Aorta (tissue), 5 donors: Measurements from ENCODE around the gene SEPTIN6. TPM values are rescaled to one million over a fixed set of nuclear protein-coding genes. Genes with fewer than 3 reads are reported as not detected.
A peak's percentile ranks its signal among the peaks of the same experiment; 100 is the strongest.

Experiments
- ATAC-seq: fragments of 200-7000 bp; cut with Tn5 transposase; one replicate; pipeline ENCODE4 v1.9.1; 2022; ENCODE audit warnings: moderate library complexity; ENCODE audit not compliant: low FRiP score
- DNase-seq, 2 donors: peaks; one replicate each; pipeline ENCODE4 v3.0.0-alpha.2; 2020
- H3K27ac ChIP-seq, 2 donors: one replicate each; pipeline ENCODE4 v1.5.1; 2013; ENCODE audit warnings: low read length in 2 of 2, mild to moderate bottlenecking in 2 of 2, moderate library complexity in 2 of 2, control low read depth in 1 of 2, inconsistent platforms in 1 of 2, low read depth in 1 of 2
- H3K27me3 ChIP-seq, 2 donors: one replicate each; pipeline ENCODE4 v1.6.1; 2013; ENCODE audit warnings: control low read depth in 1 of 2, low read length in 1 of 2, mild to moderate bottlenecking in 1 of 2, moderate library complexity in 1 of 2; ENCODE audit not compliant: insufficient read depth in 2 of 2, control insufficient read depth in 1 of 2
- H3K36me3 ChIP-seq, 2 donors: one replicate each; pipeline ENCODE4 v1.6.1; 2013; ENCODE audit warnings: control low read depth in 1 of 2, low read length in 1 of 2, mild to moderate bottlenecking in 1 of 2; ENCODE audit not compliant: insufficient read depth in 2 of 2, control insufficient read depth in 1 of 2
- H3K4me1 ChIP-seq, 2 donors: one replicate each; pipeline ENCODE4 v1.6.1; 2013; ENCODE audit warnings: low read length in 2 of 2, control low read depth in 1 of 2, mild to moderate bottlenecking in 1 of 2, moderate library complexity in 1 of 2; ENCODE audit not compliant: insufficient read depth in 2 of 2, control insufficient read depth in 1 of 2
- H3K4me3 ChIP-seq, 2 donors: one replicate each; pipeline ENCODE4 v1.5.1; 2013; ENCODE audit warnings: low read length in 2 of 2, control low read depth in 1 of 2, mild to moderate bottlenecking in 1 of 2
- H3K9me3 ChIP-seq: one replicate; pipeline ENCODE4 v1.6.1; 2013; ENCODE audit warnings: mild to moderate bottlenecking, low read length; ENCODE audit not compliant: control insufficient read depth
- WGBS, 2 donors: extraction: QIAGEN DNeasy Blood & Tissue Kit; methylation state at CpG; one replicate each; pipeline ENCODE4 v1.1.7; 2013; 5-methylcytosine and 5-hydroxymethylcytosine counted together
- intact Hi-C, 2 donors: fragments of 100-400 bp; cut with DNase I; formaldehyde crosslinking; loops; one replicate each; pipeline versions ENCODE4 v1.14.2 to v1.15.0; 2022
- long read RNA-seq, 2 donors: library from polyadenylated mRNA; unstranded; transcript quantifications; one replicate each; pipeline ENCODE4 v2.0.0, GENCODE V29; 2020 to 2021
- polyA plus RNA-seq, 2 donors: library from polyadenylated mRNA; stranded (reverse); fragments of 200-250 nt; gene quantifications; one replicate each; pipeline ENCODE4 v1.2.3, GENCODE V29; 2013
- total RNA-seq, 2 donors: library from RNA; stranded (reverse); fragmentation: NEBNext Ultra II Directional; extraction: Animal tissue kit (Norgen Biotek cat#: 25700); gene quantifications; one replicate each; pipeline ENCODE4 v1.2.1, GENCODE V29; 2021
- donor health status: healthy with polysubstance abuse.
- donor health status: Bipolar disorder and iron deficiency.
- donor health status: DM: no; HTN: no; CAD: no.
- donor health status: DM: no; HTN: no; CAD: no.
- donor health status: DM: yes; HTN: yes; CAD: no.

SEPTIN6 gene
- total RNA-seq (10 to 100 TPM; 19.0 to 23.7 TPM), polyA plus RNA-seq (1 to 10 TPM; 4.5 to 6.4 TPM)
- long read RNA-seq, donor 1, full-length matches to known transcripts = 136 of 181 reads
- long read RNA-seq, donor 1, partial matches to known transcripts = 30 of 181 reads
- long read RNA-seq, donor 1, other reads (novel, unspliced or antisense) = 15 of 181 reads
- long read RNA-seq, donor 2, full-length matches to known transcripts = 13 of 25 reads
- long read RNA-seq, donor 2, partial matches to known transcripts = 5 of 25 reads
- long read RNA-seq, donor 2, other reads (novel, unspliced or antisense) = 7 of 25 reads

DNA sequence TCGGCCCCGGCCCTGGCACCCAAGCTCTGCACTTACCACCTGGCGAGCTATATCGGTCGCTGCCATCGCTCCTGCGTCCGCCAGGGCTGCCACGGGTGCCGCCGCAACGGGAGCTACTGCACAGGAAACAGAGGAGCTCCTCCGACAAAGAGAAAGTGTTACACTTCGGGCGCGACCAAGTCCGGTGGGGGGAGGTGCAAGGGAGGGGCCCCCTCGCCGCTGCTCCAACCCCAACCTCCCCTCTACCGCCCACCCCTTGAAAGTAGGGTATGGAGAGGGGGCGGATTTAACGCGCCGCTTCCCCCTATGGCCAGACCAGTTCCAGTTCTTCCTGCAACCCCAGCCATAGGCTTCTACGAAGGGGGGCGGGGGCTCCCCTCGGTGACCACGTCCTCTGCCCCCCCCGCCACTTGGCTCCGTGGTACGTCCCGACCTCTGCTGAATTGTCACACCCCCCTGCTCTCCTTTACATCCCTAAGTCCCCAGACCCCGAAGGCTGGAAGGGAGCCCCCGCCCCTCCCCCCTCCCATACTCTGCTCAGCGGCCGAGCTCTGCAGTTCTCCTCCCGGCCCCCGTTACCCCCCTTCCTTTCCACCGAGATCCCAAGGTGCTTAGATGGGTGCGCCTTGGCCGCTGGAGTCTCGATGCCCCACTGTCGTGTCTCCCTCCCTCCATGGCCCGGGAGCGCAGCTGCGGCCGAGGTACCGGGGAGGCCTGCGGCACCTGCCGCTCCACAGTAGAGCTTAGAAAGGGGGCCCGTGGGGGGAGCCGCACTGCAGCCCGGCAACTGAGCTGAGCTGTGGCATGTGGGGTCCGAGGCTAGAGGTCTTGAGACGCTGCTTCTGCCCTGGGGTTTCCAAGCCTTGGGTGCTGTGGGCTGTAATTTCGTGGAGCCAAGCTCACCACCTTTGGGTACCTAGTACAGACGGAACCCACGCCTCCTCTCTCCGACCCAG lies at the start of gene SEPTIN6:
Gene SEPTIN6, minus strand, starts transcription at position 129 of the 956 bp plus-strand sequence. Its CDS starts 63 bp downstream, at position 66.
- H3K9me3 ChIP-seq = no peaks in the 10 kb centered on the region
- ATAC-seq = peak; percentile 77
- H3K27me3 ChIP-seq = peaks cover 0 to 2% of the 10 kb centered on the region in 2 donors
- H3K36me3 ChIP-seq = no peaks in the 10 kb centered on the region
- DNase-seq = peak; percentile 83 to 85
- WGBS, 2 donors = 5 to 40% methylated on average over 56 to 59 of the region's 59 CpGs
- H3K4me1 ChIP-seq = no peaks in the 10 kb centered on the region
- peak within 1 kb of the TSS; percentile 54 to 91 for H3K4me3 ChIP-seq
- no peak within 1 kb of the TSS for H3K27ac ChIP-seq
- intact Hi-C loops = no loop called here

DNA sequence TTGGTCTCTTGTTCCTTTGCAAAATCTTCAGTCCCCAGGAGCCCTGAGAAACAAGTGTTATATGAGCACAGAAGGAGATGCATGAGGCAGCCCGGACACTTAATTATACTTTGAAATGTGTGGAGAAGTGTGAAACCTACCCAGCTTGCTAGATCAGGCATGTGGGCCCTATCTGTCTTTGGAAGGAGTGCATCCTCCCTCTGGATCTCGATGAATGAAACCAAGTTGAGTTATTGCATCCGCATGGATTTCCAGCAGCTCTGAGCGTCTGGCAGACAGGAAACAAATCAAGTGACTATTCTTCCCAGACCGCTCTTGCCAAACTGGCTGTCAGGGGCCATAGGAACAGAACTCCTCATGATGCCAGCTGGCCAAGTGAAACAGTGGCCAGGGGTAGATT lies 45.8 kb upstream of the SEPTIN6 start:
- intact Hi-C loops = no loop called here
- WGBS, 2 donors = 66 to 67% methylated on average over 5 of the region's 5 CpGs

DNA sequence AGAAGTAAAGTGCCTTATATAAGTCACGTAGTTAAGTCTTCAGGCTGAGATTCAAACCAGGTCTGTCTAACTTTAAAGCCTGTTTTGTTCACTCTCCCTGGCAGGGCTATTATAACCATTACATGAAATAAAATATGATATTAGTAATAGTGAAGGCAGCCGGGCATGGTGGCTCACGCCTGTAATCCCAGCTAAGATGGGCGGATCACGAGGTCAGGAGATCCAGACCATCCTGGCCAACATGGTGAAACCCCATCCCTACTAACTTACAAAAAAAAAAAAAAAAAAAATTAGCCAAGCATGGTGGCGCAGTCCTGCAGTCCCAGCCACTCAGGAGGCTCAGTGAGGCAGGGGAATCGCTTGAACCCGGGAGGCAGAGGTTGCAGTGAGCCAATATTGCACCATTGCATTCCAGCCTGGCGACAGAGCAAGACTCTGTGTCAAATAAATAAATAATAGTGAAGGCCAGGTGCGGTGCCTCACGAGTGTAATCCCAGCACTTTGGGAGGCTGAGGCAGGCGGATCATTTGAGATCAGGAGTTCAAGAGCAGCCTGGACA lies 43.3 kb upstream of the SEPTIN6 start:
- Histone ChIP-seq H3K27ac (no peak overlapping the region), H3K36me3 (no peaks in the 10 kb centered on the region), H3K4me3 (no peak overlapping the region), H3K4me1 (no peaks in the 10 kb centered on the region), H3K9me3 (no peaks in the 10 kb centered on the region), H3K27me3 (no peaks in the 10 kb centered on the region)
- DNase-seq (no peak), ATAC-seq (no peak)
- intact Hi-C loops = no loop called here
- 79 to 81% methylated on average over 12 of the region's 12 CpGs for WGBS, 2 donors

More for the DNA sequence above, 45.8 kb upstream of the SEPTIN6 start:
- no peak overlapping the region for H3K27ac ChIP-seq
- H3K4me1 ChIP-seq = no peaks in the 10 kb centered on the region
- DNase-seq (no peak), ATAC-seq (no peak)
- H3K9me3 ChIP-seq = no peaks in the 10 kb centered on the region
- no peaks in the 10 kb centered on the region for H3K36me3 ChIP-seq
- H3K4me3 ChIP-seq = no peak overlapping the region
- no peaks in the 10 kb centered on the region for H3K27me3 ChIP-seq

DNA sequence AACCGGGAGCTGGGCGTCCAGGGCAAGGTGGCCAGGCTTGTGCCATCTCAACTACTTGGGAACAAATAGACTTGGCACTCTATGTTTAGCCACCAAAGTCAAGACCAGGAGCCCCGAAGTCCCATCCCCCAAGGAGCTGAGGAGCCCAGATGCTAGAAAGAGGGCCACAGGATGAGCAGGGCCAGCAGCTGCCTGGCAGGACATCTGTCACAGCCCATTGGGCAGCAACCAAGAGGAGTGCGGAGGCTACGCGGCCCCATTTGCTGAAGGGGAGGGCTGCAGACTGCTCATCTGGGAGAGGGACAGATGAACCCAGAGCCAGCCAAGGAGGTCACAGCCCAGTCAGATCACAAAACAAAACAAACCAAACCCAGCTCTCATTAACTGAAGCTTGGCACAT lies 42.5 kb upstream of the SEPTIN6 start:
- no peaks in the 10 kb centered on the region for H3K4me1 ChIP-seq
- DNase-seq (no peak), ATAC-seq (no peak)
- no peaks in the 10 kb centered on the region for H3K9me3 ChIP-seq
- H3K27me3 ChIP-seq = no peaks in the 10 kb centered on the region
- H3K4me3 ChIP-seq = no peak overlapping the region
- no peaks in the 10 kb centered on the region for H3K36me3 ChIP-seq
- intact Hi-C loops = no loop called here
- 69 to 71% methylated on average over 6 of the region's 6 CpGs for WGBS, 2 donors
- no peak overlapping the region for H3K27ac ChIP-seq

DNA sequence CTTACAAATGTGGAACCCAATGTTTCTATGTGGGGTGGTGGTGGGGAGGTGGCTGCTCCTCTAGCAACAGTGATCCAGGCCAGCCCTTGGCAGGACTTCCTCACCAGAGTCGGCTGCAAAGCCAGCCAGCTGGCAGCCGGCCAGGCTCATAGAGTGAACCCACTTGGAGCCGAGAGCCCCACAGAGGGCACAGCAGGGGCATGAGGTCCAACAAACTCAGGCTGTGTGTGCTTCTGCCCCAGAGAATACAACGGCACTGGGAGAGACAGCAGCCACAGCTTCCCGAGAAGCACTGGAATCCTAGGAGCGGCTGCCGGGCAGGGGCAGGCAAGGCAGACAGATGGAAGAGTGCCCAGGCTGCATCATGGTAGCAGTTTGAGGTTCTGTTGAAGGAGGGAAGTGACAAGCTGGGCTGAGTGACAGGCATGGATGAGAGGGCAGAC lies 42.0 kb upstream of the SEPTIN6 start:
- 3 to 46% methylated on average over 7 of the region's 7 CpGs for WGBS, 2 donors
- Histone ChIP-seq H3K36me3 (no peaks in the 10 kb centered on the region), H3K27ac (no peak overlapping the region), H3K9me3 (no peaks in the 10 kb centered on the region), H3K4me1 (no peaks in the 10 kb centered on the region), H3K4me3 (no peak overlapping the region), H3K27me3 (no peaks in the 10 kb centered on the region)
- intact Hi-C loops = no loop called here
- DNase-seq (peak; percentile 76 to 80), ATAC-seq (no peak)

DNA sequence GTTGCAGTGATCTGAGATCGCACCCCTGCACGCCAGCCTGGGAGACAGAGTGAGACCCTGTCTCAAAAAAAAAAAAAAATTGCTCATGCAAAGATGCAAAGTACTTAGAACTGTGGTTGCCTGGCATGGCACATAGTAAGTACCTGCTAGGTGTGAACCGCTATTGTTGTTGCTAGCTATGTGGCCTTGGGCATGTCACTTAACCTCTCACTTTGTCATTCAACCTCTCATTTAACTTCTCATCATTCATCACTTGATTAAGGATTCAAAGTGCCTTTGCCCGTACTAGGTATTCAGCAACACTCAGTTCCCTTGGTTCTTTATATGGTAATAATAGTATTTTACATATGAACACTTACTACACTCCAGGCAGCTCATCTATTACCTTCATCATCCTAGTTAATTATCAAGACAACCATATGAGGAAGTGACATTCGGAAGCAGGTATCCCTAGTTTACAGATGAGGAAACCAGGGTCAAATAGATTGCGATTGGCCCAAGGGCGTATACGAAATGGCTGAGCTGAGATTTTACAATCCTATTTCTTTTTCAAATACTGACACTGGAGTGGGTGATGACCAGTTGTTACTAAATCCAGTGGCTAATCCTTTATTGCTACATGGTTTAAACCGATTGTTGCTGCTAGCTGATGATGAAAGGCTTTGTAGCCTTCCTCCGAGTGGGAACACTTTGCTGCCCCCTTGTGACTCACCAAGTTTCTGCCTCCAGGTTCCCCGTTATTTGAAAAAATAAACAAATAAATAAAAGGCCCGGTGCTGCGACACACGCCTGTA lies 36.6 kb upstream of the SEPTIN6 start:
- DNase-seq = peak in 1 of 2 donors; percentile 69
- Histone ChIP-seq H3K27me3 (no peaks in the 10 kb centered on the region), H3K4me3 (no peak overlapping the region), H3K4me1 (no peaks in the 10 kb centered on the region), H3K9me3 (no peaks in the 10 kb centered on the region), H3K36me3 (no peaks in the 10 kb centered on the region), H3K27ac (no peak overlapping the region)
- no peak for ATAC-seq
- WGBS, 2 donors = 40 to 50% methylated on average over 14 of the region's 14 CpGs
- intact Hi-C loops = no loop called here

DNA sequence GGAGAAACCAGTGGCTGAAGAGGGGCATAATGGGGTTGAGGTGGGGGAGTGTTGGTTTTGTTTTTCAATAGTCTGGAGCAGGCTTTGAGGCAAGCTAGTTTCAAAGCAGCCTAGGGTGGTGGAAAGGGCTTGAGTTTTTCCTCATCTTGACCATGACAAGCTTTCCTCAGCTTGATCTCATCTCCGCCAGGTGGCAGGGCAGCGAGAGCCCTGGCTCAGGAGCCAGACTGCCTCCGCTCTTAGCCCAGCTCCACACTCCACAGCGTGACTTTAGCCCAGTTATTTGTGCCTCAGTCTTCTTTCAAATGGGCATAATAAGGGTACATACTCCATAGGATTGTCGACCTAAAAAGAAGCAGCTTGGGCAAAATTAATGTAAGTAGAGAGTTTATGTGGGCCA lies 35.5 kb upstream of the SEPTIN6 start:
- H3K4me1 ChIP-seq = no peaks in the 10 kb centered on the region
- H3K4me3 ChIP-seq = no peak overlapping the region
- 55 to 76% methylated on average over 5 of the region's 5 CpGs for WGBS, 2 donors
- ATAC-seq (no peak), DNase-seq (no peak)
- no peak overlapping the region for H3K27ac ChIP-seq
- no peaks in the 10 kb centered on the region for H3K9me3 ChIP-seq
- H3K36me3 ChIP-seq = no peaks in the 10 kb centered on the region
- H3K27me3 ChIP-seq = no peaks in the 10 kb centered on the region
- intact Hi-C loops = no loop called here

DNA sequence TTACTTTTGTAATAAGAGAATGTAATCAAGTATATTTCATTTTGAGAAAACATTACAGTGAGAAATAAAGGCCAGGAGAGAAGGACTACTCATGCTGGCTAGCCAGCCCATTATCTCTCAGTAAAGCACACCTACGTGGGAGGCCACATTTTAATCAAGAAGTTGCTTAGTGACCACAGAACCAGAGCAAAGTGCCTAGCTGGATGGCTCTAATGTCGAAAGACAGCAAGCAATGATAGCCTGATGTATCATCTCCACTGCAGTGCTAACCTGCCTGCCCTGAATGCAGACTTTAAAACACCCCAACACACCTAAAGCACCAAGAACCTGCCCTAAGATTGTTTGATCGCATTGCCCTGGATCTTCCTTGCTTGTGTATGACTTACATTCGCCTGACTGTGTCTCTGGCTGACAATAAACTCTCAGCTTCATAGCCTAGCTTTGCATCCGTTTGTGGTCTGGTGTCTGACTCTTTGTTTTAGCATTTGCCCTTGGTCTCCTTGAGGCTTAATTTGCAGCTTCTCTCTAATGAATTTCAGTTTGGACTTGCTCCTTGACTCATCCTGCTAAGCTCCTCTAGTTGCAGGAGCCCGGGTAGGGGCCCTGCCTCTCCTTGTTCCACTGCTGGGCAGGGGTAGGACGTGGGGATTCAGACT lies 34.1 kb upstream of the SEPTIN6 start:
- ATAC-seq (no peak), DNase-seq (no peak)
- no peaks in the 10 kb centered on the region for H3K4me1 ChIP-seq
- H3K27ac ChIP-seq = no peak overlapping the region
- H3K27me3 ChIP-seq = no peaks in the 10 kb centered on the region
- no peaks in the 10 kb centered on the region for H3K36me3 ChIP-seq
- no peak overlapping the region for H3K4me3 ChIP-seq
- intact Hi-C loops = no loop called here
- WGBS, 2 donors = 55 to 68% methylated on average over 7 of the region's 7 CpGs
- no peaks in the 10 kb centered on the region for H3K9me3 ChIP-seq
